ENCODE data around the gene DLG2.

DLG2 gene

GRCh38 chr11:84607975-84608836, 1018.9 kb downstream of the DLG2 start:
- no peak overlapping the region for H3K4me3 ChIP-seq (ENCODE audit: control insufficient read depth in 1 of 7, extremely low read depth in 1 of 7, insufficient read depth in 4 of 7, low read depth in 2 of 7, low read length in 6 of 7)
- 88% methylated on average over 1 of the region's 5 CpGs for WGBS (ENCODE audit: insufficient coverage)
- ChIA-PET POLR2A (no interaction called here), CTCF (no interaction called here)
- H3K27ac ChIP-seq (ENCODE audit: insufficient read depth in 1 of 2, low read depth in 1 of 2, low read length in 2 of 2, poor library complexity in 1 of 2, severe bottlenecking in 2 of 2) = no peak overlapping the region
- DNase-seq = no peak
- H3K4me1 ChIP-seq (ENCODE audit: control extremely low read depth in 1 of 4, control insufficient read depth in 4 of 4, insufficient read depth in 4 of 4, low read length in 3 of 4) = no peaks in the 10 kb centered on the region
- no peaks in the 10 kb centered on the region for H3K36me3 ChIP-seq (ENCODE audit: control insufficient read depth in 4 of 4, insufficient read depth in 4 of 4, low read length in 3 of 4)
- no peaks in the 10 kb centered on the region for H3K9me3 ChIP-seq (ENCODE audit: control extremely low read depth in 1 of 5, control insufficient read depth in 4 of 5, insufficient read depth in 2 of 5, low read depth in 1 of 5, low read length in 4 of 5)
- H3K27me3 ChIP-seq (replicated peaks in 2 of 5; ENCODE audit: control insufficient read depth in 4 of 5, insufficient read depth in 5 of 5, low read length in 4 of 5) = no peaks in the 10 kb centered on the region

GRCh38 chr11:84594602-84595001, 1032.5 kb downstream of the DLG2 start:
- no peak overlapping the region for H3K4me3 ChIP-seq (ENCODE audit: control insufficient read depth in 1 of 7, extremely low read depth in 1 of 7, insufficient read depth in 4 of 7, low read depth in 2 of 7, low read length in 6 of 7)
- ChIA-PET CTCF (interaction anchor here (1.8 kb wide), 1 partner anchor 30 kb away, joined by 5 read pairs; no protein-coding TSS in a partner anchor), POLR2A (no interaction called here)
- no peaks in the 10 kb centered on the region for H3K4me1 ChIP-seq (ENCODE audit: control extremely low read depth in 1 of 4, control insufficient read depth in 4 of 4, insufficient read depth in 4 of 4, low read length in 3 of 4)
- no peaks in the 10 kb centered on the region for H3K27me3 ChIP-seq (replicated peaks in 2 of 5; ENCODE audit: control insufficient read depth in 4 of 5, insufficient read depth in 5 of 5, low read length in 4 of 5)
- H3K36me3 ChIP-seq (ENCODE audit: control insufficient read depth in 4 of 4, insufficient read depth in 4 of 4, low read length in 3 of 4) = no peaks in the 10 kb centered on the region
- H3K27ac ChIP-seq (ENCODE audit: insufficient read depth in 1 of 2, low read depth in 1 of 2, low read length in 2 of 2, poor library complexity in 1 of 2, severe bottlenecking in 2 of 2) = no peak overlapping the region
- peak in 1 of 3 donors; percentile 12 for DNase-seq
- no peaks in the 10 kb centered on the region for H3K9me3 ChIP-seq (ENCODE audit: control extremely low read depth in 1 of 5, control insufficient read depth in 4 of 5, insufficient read depth in 2 of 5, low read depth in 1 of 5, low read length in 4 of 5)

- Histone ChIP-seq H3K36me3 (ENCODE audit: control insufficient read depth in 4 of 4, insufficient read depth in 4 of 4, low read length in 3 of 4) (no peaks in the 10 kb centered on the region), H3K27ac (ENCODE audit: insufficient read depth in 1 of 2, low read depth in 1 of 2, low read length in 2 of 2, poor library complexity in 1 of 2, severe bottlenecking in 2 of 2) (no peak overlapping the region), H3K27me3 (replicated peaks in 2 of 5; ENCODE audit: control insufficient read depth in 4 of 5, insufficient read depth in 5 of 5, low read length in 4 of 5) (no peaks in the 10 kb centered on the region), H3K4me3 (ENCODE audit: control insufficient read depth in 1 of 7, extremely low read depth in 1 of 7, insufficient read depth in 4 of 7, low read depth in 2 of 7, low read length in 6 of 7) (no peak overlapping the region), H3K9me3 (ENCODE audit: control extremely low read depth in 1 of 5, control insufficient read depth in 4 of 5, insufficient read depth in 2 of 5, low read depth in 1 of 5, low read length in 4 of 5) (no peaks in the 10 kb centered on the region), H3K4me1 (ENCODE audit: control extremely low read depth in 1 of 4, control insufficient read depth in 4 of 4, insufficient read depth in 4 of 4, low read length in 3 of 4) (no peaks in the 10 kb centered on the region)
- WGBS (ENCODE audit: insufficient coverage) = 100% methylated on average over 1 of the region's 2 CpGs
- POLR2A ChIA-PET = no interaction called here
- no peak for DNase-seq
- CTCF ChIA-PET = no interaction called here
Measured at GRCh38 chr11:84590106-84590505, 1037.0 kb downstream of the DLG2 start.

GRCh38 chr11:84588131-84588829, 1038.9 kb downstream of the DLG2 start:
- Histone ChIP-seq H3K4me1 (ENCODE audit: control extremely low read depth in 1 of 4, control insufficient read depth in 4 of 4, insufficient read depth in 4 of 4, low read length in 3 of 4) (no peaks in the 10 kb centered on the region), H3K9me3 (ENCODE audit: control extremely low read depth in 1 of 5, control insufficient read depth in 4 of 5, insufficient read depth in 2 of 5, low read depth in 1 of 5, low read length in 4 of 5) (no peaks in the 10 kb centered on the region), H3K27ac (ENCODE audit: insufficient read depth in 1 of 2, low read depth in 1 of 2, low read length in 2 of 2, poor library complexity in 1 of 2, severe bottlenecking in 2 of 2) (no peak overlapping the region), H3K27me3 (replicated peaks in 2 of 5; ENCODE audit: control insufficient read depth in 4 of 5, insufficient read depth in 5 of 5, low read length in 4 of 5) (no peaks in the 10 kb centered on the region), H3K4me3 (ENCODE audit: control insufficient read depth in 1 of 7, extremely low read depth in 1 of 7, insufficient read depth in 4 of 7, low read depth in 2 of 7, low read length in 6 of 7) (no peak overlapping the region), H3K36me3 (ENCODE audit: control insufficient read depth in 4 of 4, insufficient read depth in 4 of 4, low read length in 3 of 4) (no peaks in the 10 kb centered on the region)
- POLR2A ChIA-PET = no interaction called here
- 100% methylated on average over 2 of the region's 4 CpGs for WGBS (ENCODE audit: insufficient coverage)
- CTCF ChIA-PET = interaction anchor here (0.9 to 1.6 kb wide), 2 partner anchors 13 to 14 kb away, joined by 3 to 4 read pairs; no protein-coding TSS in a partner anchor
- no peak for DNase-seq

- H3K27ac ChIP-seq (ENCODE audit: insufficient read depth in 1 of 2, low read depth in 1 of 2, low read length in 2 of 2, poor library complexity in 1 of 2, severe bottlenecking in 2 of 2) = no peak overlapping the region
- peaks cover 0 to 9% (median 3%) of the 10 kb centered on the region in 4 experiments for H3K4me1 ChIP-seq (ENCODE audit: control extremely low read depth in 1 of 4, control insufficient read depth in 4 of 4, insufficient read depth in 4 of 4, low read length in 3 of 4)
- ChIA-PET POLR2A (no interaction called here), CTCF (interaction anchor here (1.0 to 1.2 kb wide), 2 partner anchors 23 to 25 kb away, joined by 3 read pairs; no protein-coding TSS in a partner anchor)
- H3K36me3 ChIP-seq (ENCODE audit: control insufficient read depth in 4 of 4, insufficient read depth in 4 of 4, low read length in 3 of 4) = no peaks in the 10 kb centered on the region
- H3K9me3 ChIP-seq (ENCODE audit: control extremely low read depth in 1 of 5, control insufficient read depth in 4 of 5, insufficient read depth in 2 of 5, low read depth in 1 of 5, low read length in 4 of 5) = no peaks in the 10 kb centered on the region
- no peak for DNase-seq
- H3K27me3 ChIP-seq (replicated peaks in 2 of 5; ENCODE audit: control insufficient read depth in 4 of 5, insufficient read depth in 5 of 5, low read length in 4 of 5) = no peaks in the 10 kb centered on the region
- no CpG with 5 or more reads among the region's 1 CpG for WGBS (ENCODE audit: insufficient coverage)
- H3K4me3 ChIP-seq (ENCODE audit: control insufficient read depth in 1 of 7, extremely low read depth in 1 of 7, insufficient read depth in 4 of 7, low read depth in 2 of 7, low read length in 6 of 7) = no peak overlapping the region
Measured at GRCh38 chr11:84583106-84583505, 1044.0 kb downstream of the DLG2 start.

- no CpG with 5 or more reads among the region's 3 CpGs for whole genome bisulfite sequencing (ENCODE audit: insufficient coverage)
- ChIA-PET POLR2A (no interaction called here), CTCF (no interaction called here)
- Histone ChIP-seq H3K36me3 (ENCODE audit: control insufficient read depth in 4 of 4, insufficient read depth in 4 of 4, low read length in 3 of 4) (no peaks in the 10 kb centered on the region), H3K27ac (ENCODE audit: insufficient read depth in 1 of 2, low read depth in 1 of 2, low read length in 2 of 2, poor library complexity in 1 of 2, severe bottlenecking in 2 of 2) (no peak overlapping the region), H3K9me3 (ENCODE audit: control extremely low read depth in 1 of 5, control insufficient read depth in 4 of 5, insufficient read depth in 2 of 5, low read depth in 1 of 5, low read length in 4 of 5) (no peaks in the 10 kb centered on the region), H3K4me3 (ENCODE audit: control insufficient read depth in 1 of 7, extremely low read depth in 1 of 7, insufficient read depth in 4 of 7, low read depth in 2 of 7, low read length in 6 of 7) (no peak overlapping the region), H3K4me1 (ENCODE audit: control extremely low read depth in 1 of 4, control insufficient read depth in 4 of 4, insufficient read depth in 4 of 4, low read length in 3 of 4) (peaks cover 0 to 9% (median 3%) of the 10 kb centered on the region in 4 experiments), H3K27me3 (replicated peaks in 2 of 5; ENCODE audit: control insufficient read depth in 4 of 5, insufficient read depth in 5 of 5, low read length in 4 of 5) (no peaks in the 10 kb centered on the region)
- DNase-seq = no peak
Measured at GRCh38 chr11:84581083-84581482, 1046.1 kb downstream of the DLG2 start.

GRCh38 chr11:84580428-84580827, 1046.7 kb downstream of the DLG2 start:
- POLR2A ChIA-PET = no interaction called here
- no peaks in the 10 kb centered on the region for H3K27me3 ChIP-seq (replicated peaks in 2 of 5; ENCODE audit: control insufficient read depth in 4 of 5, insufficient read depth in 5 of 5, low read length in 4 of 5)
- 88% methylated on average over 3 of the region's 6 CpGs for WGBS (ENCODE audit: insufficient coverage)
- CTCF ChIA-PET = no interaction called here
- H3K4me3 ChIP-seq (ENCODE audit: control insufficient read depth in 1 of 7, extremely low read depth in 1 of 7, insufficient read depth in 4 of 7, low read depth in 2 of 7, low read length in 6 of 7) = no peak overlapping the region
- peaks cover 0 to 9% (median 3%) of the 10 kb centered on the region in 4 experiments for H3K4me1 ChIP-seq (ENCODE audit: control extremely low read depth in 1 of 4, control insufficient read depth in 4 of 4, insufficient read depth in 4 of 4, low read length in 3 of 4)
- DNase-seq = no peak
- H3K9me3 ChIP-seq (ENCODE audit: control extremely low read depth in 1 of 5, control insufficient read depth in 4 of 5, insufficient read depth in 2 of 5, low read depth in 1 of 5, low read length in 4 of 5) = no peaks in the 10 kb centered on the region
- H3K36me3 ChIP-seq (ENCODE audit: control insufficient read depth in 4 of 4, insufficient read depth in 4 of 4, low read length in 3 of 4) = no peaks in the 10 kb centered on the region
- H3K27ac ChIP-seq (ENCODE audit: insufficient read depth in 1 of 2, low read depth in 1 of 2, low read length in 2 of 2, poor library complexity in 1 of 2, severe bottlenecking in 2 of 2) = no peak overlapping the region

All from common myeloid progenitor, CD34-positive (primary cell).